Neutrophil (primary cell): Measurements from ENCODE around the gene CACNA2D1.

Source experiments
- H3K27ac ChIP-seq: fragments of 200-600 bp; sonication (generic); 2 replicates; pipeline ENCODE4 v1.5.1; 2016; ENCODE audit warnings: mild to moderate bottlenecking, moderate library complexity
- H3K27me3 ChIP-seq: fragments of 200-600 bp; sonication (generic); 2 replicates; pipeline ENCODE4 v1.6.0; 2016; ENCODE audit warnings: mild to moderate bottlenecking
- H3K36me3 ChIP-seq: fragments of 200-600 bp; sonication (generic); 2 replicates; pipeline ENCODE4 v1.5.1; 2017
- H3K4me1 ChIP-seq, 2 experiments: fragments of 200-600 bp in 1 of 2; sonication (generic) in 1 of 2; 1 replicate in 1 of 2; 2 replicates in 1 of 2; pipeline versions ENCODE4 v1.5.1 to v1.6.1; 2013 to 2016; ENCODE audit warnings: low read depth in 1 of 2, low read length in 1 of 2, mild to moderate bottlenecking in 1 of 2, moderate library complexity in 1 of 2; ENCODE audit not compliant: control insufficient read depth in 1 of 2, insufficient read depth in 1 of 2
- H3K4me3 ChIP-seq, 2 experiments: fragments of 200-600 bp in 1 of 2; sonication (generic) in 1 of 2; 1 replicate in 1 of 2; 2 replicates in 1 of 2; pipeline ENCODE4 v1.5.1; 2013 to 2016; ENCODE audit warnings: low read depth in 1 of 2, low read length in 1 of 2, mild to moderate bottlenecking in 1 of 2, moderate library complexity in 1 of 2
- H3K9me3 ChIP-seq: fragments of 200-600 bp; sonication (generic); 2 replicates; pipeline ENCODE4 v1.5.1; 2016
- CTCF ChIP-seq: fragments of 200-600 bp; sonication (generic); IDR thresholded peaks from 2 replicates; pipeline ENCODE4 v1.5.1; 2016; ENCODE audit warnings: antibody characterized with exemption

CACNA2D1 gene

GRCh38 chr7:82313269-82313668, 130.3 kb downstream of the CACNA2D1 start:
- no peak for TF ChIP-seq CTCF
- Histone ChIP-seq H3K27ac (no peak overlapping the region), H3K36me3 (no peaks in the 10 kb centered on the region), H3K27me3 (no peaks in the 10 kb centered on the region), H3K4me1 (no peaks in the 10 kb centered on the region), H3K4me3 (no peak overlapping the region), H3K9me3 (no peaks in the 10 kb centered on the region)

DNA sequence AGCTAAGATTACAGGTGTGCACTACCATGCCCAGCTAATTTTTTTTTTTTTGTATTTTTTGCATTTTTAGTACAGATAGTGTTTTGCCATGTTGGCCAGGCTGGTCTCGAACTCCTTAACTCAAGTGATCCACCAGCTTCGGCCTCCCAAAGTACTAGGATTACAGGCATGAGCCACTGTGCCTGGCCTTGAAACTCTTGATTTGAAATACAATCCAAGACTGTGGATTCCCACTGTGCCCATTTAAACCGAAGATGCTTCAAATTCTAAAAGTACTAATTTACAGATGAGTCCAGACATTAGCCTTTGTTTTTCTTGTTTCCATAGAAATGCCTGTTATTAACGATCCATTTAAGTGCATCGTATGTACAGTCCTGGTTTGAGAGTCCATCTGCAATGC, 130.9 kb downstream of the CACNA2D1 start:
- Histone ChIP-seq H3K27me3 (no peaks in the 10 kb centered on the region), H3K4me1 (no peaks in the 10 kb centered on the region), H3K27ac (no peak overlapping the region), H3K9me3 (no peaks in the 10 kb centered on the region), H3K4me3 (no peak overlapping the region), H3K36me3 (no peaks in the 10 kb centered on the region)
- no peak for TF ChIP-seq CTCF

DNA sequence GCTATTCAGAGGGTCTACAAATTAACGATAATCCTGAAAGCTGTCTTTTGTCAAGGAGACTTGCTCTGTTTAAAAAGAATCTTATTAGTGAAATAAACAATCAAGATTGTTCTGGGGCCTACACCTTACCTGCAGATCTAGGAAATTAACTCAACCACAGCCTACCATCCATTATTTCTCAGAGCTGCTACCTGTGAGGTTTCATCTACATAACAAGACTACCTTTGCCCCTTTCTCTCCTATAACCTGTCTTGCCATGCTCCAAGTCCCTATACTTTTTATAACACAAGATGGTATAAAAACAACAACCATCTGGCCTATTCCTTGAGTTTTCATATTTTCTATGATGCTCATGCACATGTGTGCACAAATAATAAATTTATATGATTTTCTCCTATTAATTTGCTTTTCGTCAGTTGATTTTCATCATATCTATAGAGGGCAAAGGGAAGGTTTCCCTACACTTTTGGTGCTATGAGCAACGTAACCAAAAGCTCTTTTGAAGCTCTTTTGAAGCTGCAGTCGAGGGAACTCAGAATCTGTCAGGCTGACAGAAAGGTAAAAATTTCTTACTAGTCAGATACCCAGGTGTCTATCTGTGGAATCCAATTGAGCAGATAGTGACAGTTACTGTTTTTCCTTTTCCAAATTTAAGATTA, 138.1 kb downstream of the CACNA2D1 start:
- no peak overlapping the region for H3K4me3 ChIP-seq
- no peaks in the 10 kb centered on the region for H3K4me1 ChIP-seq

GRCh38 chr7:82294865-82295264, 148.7 kb downstream of the CACNA2D1 start:
- Histone ChIP-seq H3K9me3 (no peaks in the 10 kb centered on the region), H3K36me3 (no peaks in the 10 kb centered on the region), H3K27ac (no peak overlapping the region), H3K4me1 (no peaks in the 10 kb centered on the region), H3K4me3 (no peak overlapping the region), H3K27me3 (no peaks in the 10 kb centered on the region)
- no peak for TF ChIP-seq CTCF

More for the DNA sequence above, 138.1 kb downstream of the CACNA2D1 start:
- Histone ChIP-seq H3K27ac (no peak overlapping the region), H3K36me3 (no peaks in the 10 kb centered on the region), H3K9me3 (no peaks in the 10 kb centered on the region), H3K27me3 (no peaks in the 10 kb centered on the region)
- no peak for TF ChIP-seq CTCF

DNA sequence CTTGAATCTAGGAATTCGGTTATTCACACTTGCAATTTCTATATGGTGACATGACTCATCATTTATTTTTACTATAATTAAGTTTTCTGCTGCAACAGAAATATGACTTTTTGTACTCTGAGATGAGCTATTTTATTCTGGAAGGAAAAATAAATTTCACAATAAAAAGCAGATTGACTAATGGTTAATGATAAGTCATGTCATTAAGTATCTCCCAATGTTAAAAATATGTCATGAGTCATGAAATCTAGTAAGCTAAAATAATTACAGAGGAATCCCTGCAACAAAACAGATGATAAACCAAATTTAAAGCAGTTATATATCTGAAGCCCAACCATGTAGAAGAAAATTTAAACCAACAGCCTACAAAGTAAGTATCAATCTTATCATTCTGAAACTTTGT, 149.2 kb downstream of the CACNA2D1 start:
- Histone ChIP-seq H3K9me3 (no peaks in the 10 kb centered on the region), H3K4me1 (no peaks in the 10 kb centered on the region), H3K4me3 (no peak overlapping the region), H3K27me3 (no peaks in the 10 kb centered on the region), H3K27ac (no peak overlapping the region), H3K36me3 (no peaks in the 10 kb centered on the region)
- TF ChIP-seq CTCF: no peak
